Right atrium auricular region (tissue), 2 donors: ENCODE data around the gene CRIM1. TPM values are rescaled to one million over a fixed set of nuclear protein-coding genes. Genes with fewer than 3 reads are reported as not detected.

Experiments
- DNase-seq: peaks from one replicate; pipeline ENCODE4 v3.0.0-alpha.2; 2019; ENCODE audit warnings: low spot score
- H3K27ac ChIP-seq, 2 donors: fragments of 200-600 bp; sonication (generic); 1 replicate in 1 of 2; 2 replicates in 1 of 2; pipeline ENCODE4 v1.5.1; 2016 to 2019
- H3K27me3 ChIP-seq, 2 donors: fragments of 200-600 bp; sonication (generic); one replicate each; pipeline versions ENCODE4 v1.5.1 to v1.6.0; 2017 to 2019
- H3K36me3 ChIP-seq: fragments of 200-600 bp; sonication (generic); one replicate; pipeline ENCODE4 v1.5.1; 2016
- H3K4me1 ChIP-seq, 2 donors: fragments of 200-600 bp; sonication (generic); one replicate each; pipeline versions ENCODE4 v1.5.1 to v1.6.0; 2017 to 2019
- H3K4me3 ChIP-seq, 2 donors: fragments of 200-600 bp; sonication (generic); 1 replicate in 1 of 2; 2 replicates in 1 of 2; pipeline ENCODE4 v1.5.1; 2017 to 2019; ENCODE audit warnings: mild to moderate bottlenecking in 1 of 2, moderate library complexity in 1 of 2
- H3K9me3 ChIP-seq, 2 donors: fragments of 200-600 bp; sonication (generic); one replicate each; pipeline ENCODE4 v1.5.1; 2019
- CTCF ChIP-seq, 2 donors: fragments of 200-600 bp; sonication (generic); IDR thresholded peaks; one replicate each; pipeline ENCODE4 v1.5.1; 2019; ENCODE audit warnings: antibody characterized with exemption in 2 of 2
- total RNA-seq, 2 donors: library from RNA; depleted of rRNA; stranded (reverse); fragments of >200 nt; gene quantifications; one replicate each; pipeline ENCODE4 v1.1.0, GENCODE V29; 2016

CRIM1 gene
- total RNA-seq, 2 donors from 2014 or later, result 49.1 to 71.3 TPM

- Histone ChIP-seq H3K27ac (no peak overlapping the region), H3K4me3 (no peak overlapping the region), H3K9me3 (no peaks in the 10 kb centered on the region), H3K36me3 (no peaks in the 10 kb centered on the region), H3K27me3 (no peaks in the 10 kb centered on the region), H3K4me1 (peaks cover 0 to 56% of the 10 kb centered on the region in 2 donors)
- no peak for TF ChIP-seq CTCF (IDR thresholded peaks at IDR 0.05)
- no peak for DNase-seq
Measured at GRCh38 chr2:36415381-36416022, 59.9 kb downstream of the CRIM1 start.

- no peak for DNase-seq
- peaks cover 0 to 45% of the 10 kb centered on the region in 2 donors for H3K4me1 ChIP-seq
- H3K27ac ChIP-seq, result no peak overlapping the region
Measured at GRCh38 chr2:36416370-36417165, 61.0 kb downstream of the CRIM1 start.

GRCh38 chr2:36420569-36421181 lies 65.1 kb downstream of the CRIM1 start:
- DNase-seq, result no peak
- Histone ChIP-seq H3K4me1 (peaks cover 0 to 13% of the 10 kb centered on the region in 2 donors), H3K27ac (no peak overlapping the region), H3K4me3 (no peak overlapping the region), H3K9me3 (no peaks in the 10 kb centered on the region), H3K36me3 (no peaks in the 10 kb centered on the region), H3K27me3 (no peaks in the 10 kb centered on the region)
- TF ChIP-seq CTCF (IDR thresholded peaks at IDR 0.05), result no peak

More at GRCh38 chr2:36416370-36417165, 61.0 kb downstream of the CRIM1 start:
- H3K36me3 ChIP-seq, result no peaks in the 10 kb centered on the region
- H3K9me3 ChIP-seq, result no peaks in the 10 kb centered on the region
- H3K4me3 ChIP-seq, result no peak overlapping the region
- no peak for TF ChIP-seq CTCF (IDR thresholded peaks at IDR 0.05)
- H3K27me3 ChIP-seq, result no peaks in the 10 kb centered on the region

- no peak for TF ChIP-seq CTCF (IDR thresholded peaks at IDR 0.05)
- no peaks in the 10 kb centered on the region for H3K27me3 ChIP-seq
- no peak for DNase-seq
- no peak overlapping the region for H3K4me3 ChIP-seq
- H3K9me3 ChIP-seq, result no peaks in the 10 kb centered on the region
- no peaks in the 10 kb centered on the region for H3K36me3 ChIP-seq
- H3K27ac ChIP-seq, result no peak overlapping the region
- H3K4me1 ChIP-seq, result peaks cover 0 to 7% of the 10 kb centered on the region in 2 donors
Measured at GRCh38 chr2:36421379-36421778, 65.8 kb downstream of the CRIM1 start.

- no peaks in the 10 kb centered on the region for H3K9me3 ChIP-seq
- no peak overlapping the region for H3K27ac ChIP-seq
- DNase-seq, result no peak
- H3K27me3 ChIP-seq, result no peaks in the 10 kb centered on the region
- H3K36me3 ChIP-seq, result no peaks in the 10 kb centered on the region
- peaks cover 0 to 5% of the 10 kb centered on the region in 2 donors for H3K4me1 ChIP-seq
- no peak for TF ChIP-seq CTCF (IDR thresholded peaks at IDR 0.05)
- H3K4me3 ChIP-seq, result no peak overlapping the region
Measured at GRCh38 chr2:36423172-36423571, 67.6 kb downstream of the CRIM1 start.
